Measurements from ENCODE around the gene HCAR2. TPM values are rescaled to one million over a fixed set of nuclear protein-coding genes. Genes with fewer than 3 reads are reported as not detected.

The HCAR2 gene
- total and polyA plus RNA-seq, 3 donors from 2014 or later: 0.74 to 2.7 (median 1.3) TPM

DNA sequence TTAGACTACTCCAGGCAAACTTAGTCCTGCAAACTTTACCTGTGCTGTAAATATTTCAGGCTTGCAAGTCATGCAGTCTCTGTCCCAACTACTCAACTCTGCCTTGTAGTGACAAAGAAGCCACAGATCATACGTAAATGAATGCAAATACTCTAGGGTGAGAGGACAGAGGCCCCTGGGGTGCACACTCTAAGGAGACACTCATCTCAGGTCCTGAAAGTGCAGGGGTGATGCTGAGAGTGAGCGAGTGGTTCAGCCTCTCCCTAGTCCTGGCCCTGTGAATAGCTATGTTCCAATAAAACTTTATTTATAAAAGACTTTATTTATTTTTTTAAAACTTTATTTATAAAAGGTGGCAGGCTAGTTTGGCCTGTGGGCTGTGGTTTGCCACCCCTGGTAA is 34.9 kb downstream of the HCAR2 start:
- Histone ChIP-seq H3K4me1 (no peaks in the 10 kb centered on the region), H3K27me3 (no peaks in the 10 kb centered on the region), H3K36me3 (ENCODE audit: low read depth, missing control alignments) (no peaks in the 10 kb centered on the region), H3K4me3 (no peak overlapping the region), H3K9me3 (no peaks in the 10 kb centered on the region), H3K27ac (no peak overlapping the region)
- no peak for TF ChIP-seq POLR2A (IDR thresholded peaks at IDR 0.05)
- TF ChIP-seq, protein P1, sequence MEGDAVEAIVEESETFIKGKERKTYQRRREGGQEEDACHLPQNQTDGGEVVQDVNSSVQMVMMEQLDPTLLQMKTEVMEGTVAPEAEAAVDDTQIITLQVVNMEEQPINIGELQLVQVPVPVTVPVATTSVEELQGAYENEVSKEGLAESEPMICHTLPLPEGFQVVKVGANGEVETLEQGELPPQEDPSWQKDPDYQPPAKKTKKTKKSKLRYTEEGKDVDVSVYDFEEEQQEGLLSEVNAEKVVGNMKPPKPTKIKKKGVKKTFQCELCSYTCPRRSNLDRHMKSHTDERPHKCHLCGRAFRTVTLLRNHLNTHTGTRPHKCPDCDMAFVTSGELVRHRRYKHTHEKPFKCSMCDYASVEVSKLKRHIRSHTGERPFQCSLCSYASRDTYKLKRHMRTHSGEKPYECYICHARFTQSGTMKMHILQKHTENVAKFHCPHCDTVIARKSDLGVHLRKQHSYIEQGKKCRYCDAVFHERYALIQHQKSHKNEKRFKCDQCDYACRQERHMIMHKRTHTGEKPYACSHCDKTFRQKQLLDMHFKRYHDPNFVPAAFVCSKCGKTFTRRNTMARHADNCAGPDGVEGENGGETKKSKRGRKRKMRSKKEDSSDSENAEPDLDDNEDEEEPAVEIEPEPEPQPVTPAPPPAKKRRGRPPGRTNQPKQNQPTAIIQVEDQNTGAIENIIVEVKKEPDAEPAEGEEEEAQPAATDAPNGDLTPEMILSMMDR (IDR thresholded peaks at IDR 0.05): no peak
- DNase-seq: no peak
- intact Hi-C loops (cut with DNase I; ENCODE audit: low total_unique reads): no loop called here
- WGBS, 2 donors: 81 to 90% methylated on average over 2 of the region's 2 CpGs

DNA sequence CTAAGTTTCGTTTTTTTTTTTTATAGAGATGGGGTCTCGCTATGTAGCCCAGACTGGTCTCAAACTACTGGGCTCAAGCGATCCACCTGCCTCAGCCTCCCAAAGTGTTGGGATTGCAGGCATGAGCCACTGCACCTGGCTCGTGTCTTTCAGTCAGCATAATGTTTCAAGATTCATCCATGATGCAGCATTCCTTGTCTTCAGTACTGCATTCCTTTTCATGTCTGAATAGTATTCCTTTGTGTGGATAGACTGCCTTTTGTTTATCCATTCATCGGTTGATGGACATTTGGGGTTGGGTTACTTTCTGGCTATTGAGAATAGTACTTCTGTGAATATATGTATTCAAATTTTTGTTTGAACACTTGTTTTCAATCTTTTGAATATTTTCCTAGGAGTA is 37.4 kb downstream of the HCAR2 start:
- Histone ChIP-seq H3K4me3 (no peak overlapping the region), H3K27me3 (no peaks in the 10 kb centered on the region), H3K9me3 (no peaks in the 10 kb centered on the region), H3K36me3 (ENCODE audit: low read depth, missing control alignments) (no peaks in the 10 kb centered on the region), H3K4me1 (no peaks in the 10 kb centered on the region), H3K27ac (no peak overlapping the region)
- DNase-seq: no peak
- intact Hi-C loops (cut with DNase I; ENCODE audit: low total_unique reads): no loop called here
- no peak for TF ChIP-seq POLR2A (IDR thresholded peaks at IDR 0.05)
- TF ChIP-seq, protein P1 (IDR thresholded peaks at IDR 0.05): no peak
- WGBS, 2 donors: 91 to 100% methylated on average over 5 of the region's 5 CpGs

DNA sequence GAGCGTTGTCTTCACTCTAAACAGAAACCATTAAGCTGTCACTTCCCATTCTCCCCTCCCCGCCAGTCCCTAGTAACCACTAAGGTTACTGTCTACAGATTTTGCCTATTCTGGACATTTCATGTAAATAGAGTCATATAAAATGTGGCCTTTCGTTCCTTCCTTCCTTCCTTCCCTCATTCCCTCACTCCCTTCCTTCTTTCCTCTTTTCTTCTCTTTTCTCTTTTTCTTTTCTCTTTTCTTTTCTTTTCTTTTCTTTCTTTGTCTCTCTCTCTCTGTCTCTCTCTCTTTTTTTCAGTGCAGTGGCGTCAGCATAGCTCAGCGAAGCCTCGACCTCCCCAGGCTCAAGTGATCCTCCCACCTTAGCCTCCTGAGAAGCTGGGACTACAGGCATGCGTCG is 37.8 kb downstream of the HCAR2 start:
- WGBS, 2 donors: 89 to 90% methylated on average over 8 of the region's 8 CpGs
- Histone ChIP-seq H3K27ac (no peak overlapping the region), H3K36me3 (ENCODE audit: low read depth, missing control alignments) (no peaks in the 10 kb centered on the region), H3K27me3 (no peaks in the 10 kb centered on the region), H3K9me3 (no peaks in the 10 kb centered on the region), H3K4me3 (no peak overlapping the region), H3K4me1 (no peaks in the 10 kb centered on the region)
- TF ChIP-seq POLR2A (IDR thresholded peaks at IDR 0.05): no peak
- TF ChIP-seq, protein P1 (IDR thresholded peaks at IDR 0.05): no peak
- intact Hi-C loops (cut with DNase I; ENCODE audit: low total_unique reads): no loop called here
- no peak for DNase-seq

DNA sequence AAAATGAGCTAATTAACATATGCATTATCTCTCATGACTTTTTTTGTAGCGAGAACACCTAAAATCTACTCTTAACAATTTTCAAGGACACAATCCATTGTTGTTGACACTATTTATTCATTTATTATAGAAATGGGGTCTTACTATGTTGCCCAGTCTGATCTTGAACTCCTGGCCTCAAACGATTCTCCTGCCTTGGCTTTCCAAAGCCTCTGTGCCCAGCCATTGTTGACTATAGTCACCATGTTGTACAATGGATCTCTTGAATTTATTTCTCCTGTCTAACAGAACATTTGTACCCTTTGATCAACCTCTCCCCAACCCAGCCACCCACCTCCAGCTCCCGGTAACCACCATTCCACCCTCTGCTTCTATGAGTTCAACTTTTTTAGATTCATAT is 41.2 kb downstream of the HCAR2 start:
- Histone ChIP-seq H3K4me3 (no peak overlapping the region), H3K36me3 (ENCODE audit: low read depth, missing control alignments) (no peaks in the 10 kb centered on the region), H3K27ac (no peak overlapping the region), H3K4me1 (no peaks in the 10 kb centered on the region), H3K9me3 (no peaks in the 10 kb centered on the region), H3K27me3 (no peaks in the 10 kb centered on the region)
- intact Hi-C loops (cut with DNase I; ENCODE audit: low total_unique reads): no loop called here
- TF ChIP-seq, protein P1 (IDR thresholded peaks at IDR 0.05): no peak
- no peak for TF ChIP-seq POLR2A (IDR thresholded peaks at IDR 0.05)
- DNase-seq: no peak
- WGBS, 2 donors: 97% methylated on average over 3 of the region's 3 CpGs

DNA sequence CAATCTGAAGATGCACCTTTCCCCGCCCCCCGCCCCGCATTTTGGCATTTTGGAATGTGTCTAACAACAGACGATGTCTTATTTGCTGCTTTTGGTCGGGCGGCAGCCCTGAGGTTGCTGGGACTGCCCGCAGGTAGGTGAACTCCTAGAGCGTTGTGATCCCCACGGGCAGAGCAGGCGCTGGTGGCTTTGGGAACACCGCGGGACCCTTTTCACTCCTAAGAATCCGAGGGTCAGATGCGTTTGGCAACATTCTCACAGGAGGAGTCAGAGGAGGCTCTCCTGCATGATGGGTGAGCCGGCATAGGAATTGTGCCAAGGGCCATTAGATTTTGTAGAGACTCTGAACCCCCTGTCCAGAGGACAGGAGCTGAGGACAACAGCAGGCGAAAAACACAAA is 41.9 kb downstream of the HCAR2 start:
- Histone ChIP-seq H3K36me3 (ENCODE audit: low read depth, missing control alignments) (no peaks in the 10 kb centered on the region), H3K9me3 (no peaks in the 10 kb centered on the region), H3K4me1 (no peaks in the 10 kb centered on the region), H3K27ac (no peak overlapping the region), H3K4me3 (no peak overlapping the region), H3K27me3 (no peaks in the 10 kb centered on the region)
- WGBS, 2 donors: 76 to 88% methylated on average over 16 of the region's 16 CpGs
- TF ChIP-seq, protein P1 (IDR thresholded peaks at IDR 0.05): no peak
- no peak for TF ChIP-seq POLR2A (IDR thresholded peaks at IDR 0.05)
- intact Hi-C loops (cut with DNase I; ENCODE audit: low total_unique reads): no loop called here
- no peak for DNase-seq

Measured in testis (tissue), 3 donors.